ENCODE measurements around the gene PCSK6.

GRCh38 chr15:101458158-101458900, 31.2 kb downstream of the PCSK6 start:
- TF ChIP-seq CTCF (IDR thresholded peaks at IDR 0.05) (no peak), POLR2AphosphoS5 (IDR thresholded peaks at IDR 0.05; ENCODE audit: low read depth, low read length) (no peak), REST (IDR thresholded peaks at IDR 0.05; ENCODE audit: insufficient read depth in 1 of 2, low read depth in 2 of 2, low read length in 1 of 2) (no peak)

Measured in Panc1 (cell line).